KMS-11 (cell line): ENCODE data around the gene TFEB.

Experiments
- H2AFZ ChIP-seq: fragments of 200-600 bp; sonication (generic); 2 replicates; pipeline ENCODE4 v1.6.1; 2016; ENCODE audit warnings: antibody characterized with exemption, mixed run types, low read depth
- H3K27ac ChIP-seq: fragments of 200-600 bp; sonication (generic); 2 replicates; pipeline ENCODE4 v1.6.1; 2016; ENCODE audit warnings: mild to moderate bottlenecking, mixed run types
- H3K27me3 ChIP-seq: fragments of 200-600 bp; sonication (generic); 2 replicates; pipeline ENCODE4 v1.6.1; 2017; ENCODE audit warnings: mild to moderate bottlenecking, low read depth, mixed run types, moderate library complexity; ENCODE audit not compliant: insufficient read depth
- H3K36me3 ChIP-seq: fragments of 200-600 bp; sonication (generic); 2 replicates; pipeline ENCODE4 v1.6.1; 2017; ENCODE audit warnings: mild to moderate bottlenecking, mixed run types; ENCODE audit not compliant: insufficient read depth
- H3K4me1 ChIP-seq: fragments of 200-600 bp; sonication (generic); 2 replicates; pipeline ENCODE4 v1.6.1; 2016; ENCODE audit warnings: mild to moderate bottlenecking, low read depth, mixed run types; ENCODE audit not compliant: poor library complexity, severe bottlenecking
- H3K4me2 ChIP-seq: fragments of 200-600 bp; sonication (generic); 2 replicates; pipeline ENCODE4 v1.7.0; 2016; ENCODE audit warnings: mild to moderate bottlenecking, mixed run types
- H3K4me3 ChIP-seq: fragments of 200-600 bp; sonication (generic); IDR thresholded peaks from 2 replicates; pipeline ENCODE4 v1.6.1; 2017; ENCODE audit warnings: low read depth, low read length, mixed read lengths; ENCODE audit not compliant: insufficient read depth
- H3K79me2 ChIP-seq: fragments of 200-600 bp; sonication (generic); 2 replicates; pipeline ENCODE4 v1.6.1; 2016; ENCODE audit warnings: low read depth, mixed run types; ENCODE audit not compliant: insufficient read depth
- H3K9ac ChIP-seq: fragments of 200-600 bp; sonication (generic); 2 replicates; pipeline ENCODE4 v1.6.1; 2016; ENCODE audit warnings: mild to moderate bottlenecking, mixed run types
- H4K20me1 ChIP-seq: fragments of 200-600 bp; sonication (generic); 2 replicates; pipeline ENCODE4 v1.6.1; 2016; ENCODE audit warnings: mild to moderate bottlenecking, mixed run types; ENCODE audit not compliant: insufficient read depth
- TF ChIP-seq, protein P1 (sequence below): fragments of 200-600 bp; sonication (generic); conservative IDR thresholded peaks from 2 replicates; pipeline ENCODE4 v1.6.1; 2017; ENCODE audit warnings: low read depth, mild to moderate bottlenecking, antibody characterized with exemption, low read length, moderate library complexity, mixed read lengths

The TFEB gene

GRCh38 chr6:41732591-41733359 lies 2.6 kb downstream of the TFEB start:
- TF ChIP-seq, protein P1, sequence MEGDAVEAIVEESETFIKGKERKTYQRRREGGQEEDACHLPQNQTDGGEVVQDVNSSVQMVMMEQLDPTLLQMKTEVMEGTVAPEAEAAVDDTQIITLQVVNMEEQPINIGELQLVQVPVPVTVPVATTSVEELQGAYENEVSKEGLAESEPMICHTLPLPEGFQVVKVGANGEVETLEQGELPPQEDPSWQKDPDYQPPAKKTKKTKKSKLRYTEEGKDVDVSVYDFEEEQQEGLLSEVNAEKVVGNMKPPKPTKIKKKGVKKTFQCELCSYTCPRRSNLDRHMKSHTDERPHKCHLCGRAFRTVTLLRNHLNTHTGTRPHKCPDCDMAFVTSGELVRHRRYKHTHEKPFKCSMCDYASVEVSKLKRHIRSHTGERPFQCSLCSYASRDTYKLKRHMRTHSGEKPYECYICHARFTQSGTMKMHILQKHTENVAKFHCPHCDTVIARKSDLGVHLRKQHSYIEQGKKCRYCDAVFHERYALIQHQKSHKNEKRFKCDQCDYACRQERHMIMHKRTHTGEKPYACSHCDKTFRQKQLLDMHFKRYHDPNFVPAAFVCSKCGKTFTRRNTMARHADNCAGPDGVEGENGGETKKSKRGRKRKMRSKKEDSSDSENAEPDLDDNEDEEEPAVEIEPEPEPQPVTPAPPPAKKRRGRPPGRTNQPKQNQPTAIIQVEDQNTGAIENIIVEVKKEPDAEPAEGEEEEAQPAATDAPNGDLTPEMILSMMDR: no peak
- Histone ChIP-seq H3K27ac (peak overlapping the region; percentile 74), H3K36me3 (no peaks in the 10 kb centered on the region), H3K27me3 (no peaks in the 10 kb centered on the region), H4K20me1 (no peaks in the 10 kb centered on the region), H3K79me2 (peaks cover 18% of the 10 kb centered on the region; the same call in 1 of the 2 replicates), H2AFZ (peak overlapping the region; percentile 13; the same call in 1 of the 2 replicates), H3K9ac (peak overlapping the region; percentile 43; the same call in 1 of the 2 replicates), H3K4me3 (no peak overlapping the region), H3K4me2 (peak overlapping the region; percentile 86), H3K4me1 (peaks cover 34% of the 10 kb centered on the region)

DNA sequence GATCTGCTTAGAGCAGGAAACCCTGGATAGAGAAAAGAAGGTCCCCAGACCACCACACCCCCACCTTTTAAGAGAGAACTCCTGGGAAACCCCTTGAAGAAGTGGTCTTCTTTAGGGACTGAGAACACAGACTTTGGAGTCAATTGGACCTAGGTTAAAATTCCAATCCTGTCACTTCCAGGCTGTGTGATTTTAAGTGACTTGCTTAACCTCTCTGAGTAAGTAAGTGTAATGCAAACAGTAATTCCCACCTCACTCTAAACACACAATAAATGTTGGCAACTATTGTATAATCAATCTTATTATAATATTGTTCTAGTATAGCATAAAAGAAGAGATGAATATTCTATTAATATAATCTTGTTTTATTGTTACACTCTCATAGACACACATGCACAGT lies 3.3 kb downstream of the TFEB start:
- H2AFZ ChIP-seq: no peak overlapping the region
- H3K27me3 ChIP-seq: no peaks in the 10 kb centered on the region
- peaks cover 18% of the 10 kb centered on the region; the same call in 1 of the 2 replicates for H3K79me2 ChIP-seq
- peaks cover 34% of the 10 kb centered on the region for H3K4me1 ChIP-seq
- no peak overlapping the region; the same call in 1 of the 2 replicates for H3K9ac ChIP-seq
- no peaks in the 10 kb centered on the region for H4K20me1 ChIP-seq
- no peak overlapping the region for H3K4me3 ChIP-seq
- peak overlapping the region; percentile 74 for H3K27ac ChIP-seq
- TF ChIP-seq, protein P1: no peak
- H3K36me3 ChIP-seq: no peaks in the 10 kb centered on the region
- H3K4me2 ChIP-seq: peak overlapping the region; percentile 86

DNA sequence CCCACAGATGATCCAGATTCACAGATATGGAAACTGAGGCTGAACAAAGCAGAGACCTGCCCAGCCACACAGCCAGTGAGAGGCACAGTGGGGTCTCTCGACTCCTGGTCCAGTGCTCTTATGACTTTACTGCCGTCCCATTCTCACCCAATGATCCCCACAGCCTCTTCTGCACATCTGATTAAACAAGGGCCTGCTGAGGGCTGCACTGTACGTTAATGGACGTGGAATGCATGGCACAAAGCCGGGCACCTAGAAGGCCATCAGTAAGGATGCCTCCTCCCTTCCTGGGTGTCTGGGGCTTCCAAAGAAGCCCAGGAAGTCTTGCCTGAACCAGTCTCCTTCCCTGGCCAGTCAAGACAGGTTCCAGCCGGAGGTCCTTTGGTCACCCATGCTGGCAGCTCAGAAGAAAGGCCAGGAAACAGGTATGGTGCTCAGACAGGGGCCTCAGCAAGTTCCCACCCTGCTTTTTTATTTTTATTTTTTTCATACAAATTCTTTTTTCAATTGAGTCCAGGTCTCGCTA lies 3.8 kb downstream of the TFEB start:
- H3K27ac ChIP-seq: no peak overlapping the region
- H3K79me2 ChIP-seq: peaks cover 18% of the 10 kb centered on the region; the same call in 1 of the 2 replicates
- no peak overlapping the region for H2AFZ ChIP-seq
- no peaks in the 10 kb centered on the region for H4K20me1 ChIP-seq
- no peaks in the 10 kb centered on the region for H3K36me3 ChIP-seq
- H3K4me1 ChIP-seq: peaks cover 34% of the 10 kb centered on the region
- TF ChIP-seq, protein P1: no peak
- H3K4me3 ChIP-seq: no peak overlapping the region
- peak overlapping the region; percentile 86 for H3K4me2 ChIP-seq
- H3K27me3 ChIP-seq: no peaks in the 10 kb centered on the region
- no peak overlapping the region; the same call in 1 of the 2 replicates for H3K9ac ChIP-seq

DNA sequence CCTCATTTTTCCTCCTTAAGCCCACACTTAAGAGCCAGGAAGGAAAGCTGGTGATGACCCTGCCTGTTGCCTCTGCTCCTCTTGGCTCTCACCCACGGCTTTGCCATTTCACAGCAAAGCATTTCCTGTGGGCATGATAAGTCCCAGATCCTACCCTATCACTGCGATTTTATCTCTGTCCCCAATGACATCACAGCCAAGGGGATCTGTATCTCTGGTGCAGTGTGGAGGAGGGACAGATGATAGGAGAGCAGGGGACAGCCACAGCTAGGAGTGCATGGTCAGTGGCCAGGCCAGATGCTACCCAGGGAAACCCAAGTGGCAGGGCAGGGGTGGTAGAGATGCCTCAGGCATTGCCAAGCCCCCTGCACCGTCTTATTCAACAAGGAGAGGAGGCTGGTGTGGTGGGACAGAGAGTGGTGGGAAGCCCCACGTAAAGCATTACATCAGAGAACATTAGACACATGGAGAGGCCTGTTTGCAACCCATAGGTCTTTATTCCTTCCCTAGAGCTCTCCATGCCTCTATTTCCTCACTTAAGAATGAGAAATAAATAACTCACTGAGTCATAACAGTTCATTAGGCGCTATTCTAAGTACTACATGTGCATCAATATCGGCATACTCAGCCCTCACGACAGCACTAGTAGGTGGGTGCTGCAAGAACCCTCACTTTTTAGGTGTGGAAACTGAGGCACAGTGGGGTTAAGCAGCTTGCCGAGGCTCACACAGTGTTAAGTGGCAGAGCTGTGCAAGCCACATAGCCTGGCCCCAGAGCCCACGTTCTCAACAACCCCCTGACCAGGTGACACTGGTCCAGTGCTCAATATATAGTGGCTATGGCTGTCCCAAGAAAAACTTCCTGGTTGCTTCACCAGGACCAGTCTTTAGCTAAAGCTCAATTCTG lies 4.6 kb downstream of the TFEB start:
- Histone ChIP-seq H3K27ac (no peak overlapping the region), H3K4me2 (peak overlapping the region; percentile 86; the same call in 1 of the 2 replicates), H3K27me3 (no peaks in the 10 kb centered on the region), H3K4me3 (no peak overlapping the region), H2AFZ (no peak overlapping the region), H3K4me1 (peaks cover 26% of the 10 kb centered on the region), H3K36me3 (no peaks in the 10 kb centered on the region), H4K20me1 (no peaks in the 10 kb centered on the region), H3K79me2 (peaks cover 18% of the 10 kb centered on the region; the same call in 1 of the 2 replicates), H3K9ac (no peak overlapping the region)
- TF ChIP-seq, protein P1: no peak
